NCI-H1105 treated with DMSO at 0.1 percent for 48 hours (cell line): ENCODE measurements around the gene SETDB1.
"Not testable (repeated sequence)": the region's sequence is repeated elsewhere in the genome, so short reads cannot be mapped to it uniquely, and the experiment has no call there.

ENCODE experiments used
- DNase-seq: peaks from one replicate; lab custom pipeline; 2025; lab: John Stamatoyannopoulos, UW

SETDB1 gene

DNA sequence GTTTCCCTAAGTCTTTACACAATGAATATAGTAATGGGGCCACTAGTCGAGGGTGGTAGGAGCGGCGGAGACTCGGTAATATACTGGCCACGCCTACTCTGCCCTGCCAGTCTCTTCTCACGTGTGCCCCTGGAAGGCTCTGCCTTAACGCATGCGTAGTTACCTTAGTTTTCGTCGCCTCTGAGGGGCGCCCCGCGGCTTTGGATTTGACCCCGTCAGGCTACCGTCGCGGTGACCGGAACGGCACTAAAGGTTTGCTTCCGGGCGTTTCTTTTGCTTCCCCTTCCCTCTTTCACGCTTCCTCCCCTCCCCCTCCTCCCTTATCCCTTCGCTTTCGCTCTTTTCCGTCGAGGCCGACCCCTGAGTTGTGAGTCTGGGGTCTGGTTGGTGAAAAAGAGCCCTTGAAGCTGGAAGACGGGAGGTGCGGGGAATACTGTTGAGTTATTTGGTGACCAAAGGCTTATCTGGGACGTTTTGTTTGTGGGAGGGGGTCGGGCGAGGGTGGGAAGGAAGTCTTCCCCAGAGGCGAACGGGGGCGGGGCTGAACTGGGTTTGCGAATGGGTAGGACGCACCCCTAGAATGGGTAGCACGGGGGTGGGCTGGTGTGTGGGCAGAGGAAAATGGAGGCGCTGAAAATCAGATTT is at the start of gene SETDB1:
SETDB1 (plus strand) TSS at position 267 of the 645 bp plus-strand sequence. CDS start 1,352 bp downstream, outside the sequence.
- DNase-seq = peak; percentile 99

DNA sequence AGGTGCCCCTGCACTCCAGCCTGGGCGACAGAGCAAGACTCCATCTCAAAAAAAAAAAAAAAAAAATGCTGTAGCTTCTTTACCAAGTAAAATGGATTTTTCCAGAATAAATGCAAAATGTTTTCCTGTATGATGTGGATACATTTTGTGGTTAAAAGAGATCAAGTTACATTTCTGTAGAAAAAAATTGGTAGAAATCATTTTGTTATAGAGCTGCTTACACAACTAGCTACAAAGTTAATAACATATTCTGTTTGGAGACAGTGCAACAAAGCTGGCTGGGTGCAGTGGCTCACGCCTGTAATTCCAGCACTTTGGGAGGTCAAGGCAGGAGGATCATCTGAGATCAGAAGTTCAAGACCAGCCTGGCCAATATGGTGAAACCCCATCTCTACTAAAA is 47.2 kb upstream of the SETDB1 start:
- not testable (repeated sequence) for DNase-seq

DNA sequence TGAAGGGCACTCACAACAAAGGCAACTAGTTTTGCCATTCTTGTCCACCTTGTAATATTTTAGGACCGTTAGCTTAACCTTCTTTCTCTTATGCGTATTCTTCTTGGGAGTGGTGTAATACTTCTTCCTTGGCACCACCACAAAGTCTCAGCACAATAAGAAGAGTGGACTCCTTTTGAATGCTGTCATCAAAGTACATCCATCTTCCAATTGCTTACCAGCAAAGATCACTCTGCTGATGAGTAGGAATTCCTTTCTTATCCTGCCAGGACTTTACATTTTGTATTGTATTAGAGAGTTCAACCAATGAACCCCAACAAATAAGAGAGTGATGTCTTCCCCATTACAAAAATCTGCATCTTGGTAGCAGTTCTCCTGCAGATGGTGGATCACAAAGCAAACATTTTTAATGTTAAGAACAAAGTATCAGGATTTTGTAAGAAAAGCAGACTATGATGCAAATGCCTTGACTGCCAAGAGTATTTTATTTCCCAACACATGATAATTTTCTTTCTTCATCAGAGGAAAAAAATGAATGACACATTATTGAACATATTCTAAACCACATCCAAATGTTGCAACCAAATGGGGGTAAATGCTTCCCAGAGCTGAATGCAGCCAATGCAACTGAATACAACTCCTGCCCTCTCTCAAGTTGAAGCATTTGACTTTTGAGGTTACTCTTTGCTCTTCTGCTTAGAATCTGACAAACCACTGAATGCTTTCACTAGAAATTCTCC is 44.7 kb upstream of the SETDB1 start:
- DNase-seq = no peak

DNA sequence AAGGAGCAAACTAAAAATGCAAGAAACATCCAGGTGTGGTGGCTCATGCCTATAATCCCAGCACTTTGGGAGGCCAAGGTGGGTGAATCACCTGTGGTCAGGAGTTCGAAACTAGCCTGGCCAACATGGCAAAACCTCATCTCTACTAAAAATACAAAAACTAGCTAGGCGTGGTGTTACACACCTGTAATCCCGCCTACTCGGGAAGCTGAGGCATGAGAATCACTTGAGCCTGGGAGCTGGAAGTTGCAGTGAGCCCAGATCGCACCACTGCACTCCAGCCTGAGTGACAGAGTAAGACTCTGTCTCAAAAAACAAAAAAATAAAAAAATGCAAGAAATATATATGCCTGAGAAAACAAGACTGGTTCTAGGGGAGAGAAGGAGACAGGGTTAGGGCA is 43.0 kb upstream of the SETDB1 start:
- DNase-seq = not testable (repeated sequence)

DNA sequence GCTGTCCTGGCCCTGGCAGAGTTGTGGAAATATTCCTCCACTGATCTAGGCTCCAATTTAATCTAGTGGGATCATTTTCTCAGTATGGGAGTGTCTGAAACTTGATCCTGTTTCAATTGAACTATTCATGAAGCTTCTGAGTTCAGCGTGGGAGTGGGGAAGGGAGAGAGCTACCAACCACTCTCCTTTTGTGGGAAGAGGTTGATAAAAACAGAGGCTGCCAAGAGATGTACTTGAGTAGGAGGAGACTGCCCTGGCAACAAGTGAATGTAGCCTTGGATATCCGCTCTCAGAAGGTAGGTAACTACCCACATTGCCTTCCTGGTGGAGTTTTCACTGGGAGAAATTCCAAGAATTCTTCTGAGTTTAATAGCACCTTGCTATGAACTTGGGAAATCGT is 39.1 kb upstream of the SETDB1 start, which contains the start of gene CTXND2:
CTXND2 (plus strand) TSS at position 119 of the 400 bp plus-strand sequence. CDS start 25,179 bp downstream, outside the sequence.
- no peak for DNase-seq

DNA sequence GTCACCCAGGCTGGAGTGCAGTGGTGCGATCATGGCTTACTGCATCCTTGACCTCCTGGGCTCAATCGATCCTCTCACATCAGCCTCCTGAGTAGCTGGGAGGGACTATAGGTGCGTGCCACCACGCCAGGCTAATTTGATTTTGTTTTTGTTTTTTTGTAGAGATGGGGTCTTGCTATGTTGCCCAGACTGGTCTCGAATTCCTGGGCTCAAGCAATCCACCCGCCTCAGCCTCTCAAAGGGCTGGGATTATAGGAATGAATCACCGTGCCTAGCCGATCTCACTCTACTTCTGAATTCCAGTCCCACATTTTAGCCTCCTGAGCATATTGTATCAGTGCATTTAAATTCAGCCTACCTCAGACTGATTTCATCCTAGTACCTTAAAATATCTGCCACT is 37.4 kb upstream of the SETDB1 start:
- no peak for DNase-seq

DNA sequence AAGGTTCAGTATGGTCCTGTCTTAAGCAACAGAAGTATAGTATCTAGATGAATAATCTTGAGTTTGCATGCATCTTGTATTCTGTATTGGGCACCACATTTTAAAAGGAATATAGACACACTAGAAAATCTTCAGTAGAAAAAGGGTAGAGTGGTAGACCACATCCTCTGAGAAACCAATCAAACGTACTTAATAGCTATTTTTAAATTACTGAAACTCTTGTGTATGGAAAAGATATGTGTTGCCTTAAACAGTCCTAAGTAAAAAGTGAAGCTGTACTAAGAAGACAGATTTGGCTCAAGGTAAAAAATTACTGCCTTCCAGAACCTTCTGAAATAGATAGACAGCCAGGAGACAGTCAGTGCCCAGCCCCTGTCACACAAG is 36.1 kb upstream of the SETDB1 start:
- DNase-seq = no peak

DNA sequence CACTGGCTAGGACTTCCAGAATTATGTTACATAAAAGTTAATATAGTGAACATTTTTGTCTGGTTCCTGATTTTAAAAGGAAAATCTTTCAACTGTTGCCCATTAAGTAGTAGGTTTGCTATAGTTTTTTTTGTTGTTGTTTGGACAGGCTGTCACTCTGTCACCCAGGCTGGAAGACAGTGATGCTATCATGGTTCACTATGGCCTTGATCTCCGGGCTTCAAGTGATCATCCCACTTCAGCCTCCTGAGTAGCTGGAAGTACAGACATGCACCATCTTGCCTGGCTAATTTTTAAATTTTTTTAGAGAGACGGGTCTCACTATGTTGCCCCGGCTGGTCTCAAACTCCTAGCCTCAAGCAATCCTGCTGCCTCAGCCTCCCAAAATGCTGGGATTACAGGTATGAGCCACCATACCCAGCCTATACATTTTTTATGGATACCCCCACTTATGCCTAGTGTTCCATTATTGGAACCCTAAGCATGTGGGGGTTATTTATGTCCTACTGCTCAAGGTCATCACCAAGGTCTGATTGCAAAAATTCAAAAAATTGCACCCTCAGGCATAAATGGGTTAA is 32.7 kb upstream of the SETDB1 start:
- no peak for DNase-seq

DNA sequence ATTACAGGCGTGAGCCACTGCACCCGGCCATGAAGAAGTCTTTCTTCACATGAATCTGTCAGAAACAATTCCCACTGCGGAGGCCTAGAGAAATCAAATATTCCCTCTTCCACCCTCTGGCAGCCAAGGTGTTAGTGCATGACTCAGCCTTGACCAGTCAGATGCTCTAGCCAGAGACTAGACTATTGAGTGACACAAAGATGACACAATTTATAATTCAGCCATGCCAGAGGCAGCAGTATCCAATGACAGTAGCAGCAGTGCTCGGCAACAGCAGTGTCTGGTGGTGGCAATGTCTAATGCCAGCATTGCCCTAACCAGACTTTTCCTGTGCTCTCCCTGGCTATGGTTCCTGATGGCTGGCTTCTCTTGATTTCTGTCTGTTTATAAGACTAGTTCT is 30.5 kb upstream of the SETDB1 start:
- DNase-seq = no peak

DNA sequence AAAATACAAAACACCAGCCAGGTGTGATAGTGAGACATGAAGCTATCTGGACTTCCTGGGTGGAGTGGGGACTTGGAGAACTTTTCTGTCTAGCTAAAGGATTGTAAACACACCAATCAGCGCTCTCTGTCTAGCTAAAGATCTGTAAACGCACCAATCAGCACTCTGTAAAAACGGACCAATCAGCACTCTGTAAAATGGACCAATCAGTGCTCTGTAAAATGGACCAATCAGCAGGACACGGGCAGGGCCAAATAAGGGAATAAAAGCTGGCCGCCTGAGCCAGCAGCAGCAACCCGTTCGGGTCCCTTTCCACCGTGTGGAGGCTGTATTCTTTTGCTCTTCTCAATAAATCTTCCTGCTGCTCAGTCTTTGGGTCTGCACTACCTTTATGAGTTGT is 26.4 kb upstream of the SETDB1 start:
- not testable (repeated sequence) for DNase-seq

DNA sequence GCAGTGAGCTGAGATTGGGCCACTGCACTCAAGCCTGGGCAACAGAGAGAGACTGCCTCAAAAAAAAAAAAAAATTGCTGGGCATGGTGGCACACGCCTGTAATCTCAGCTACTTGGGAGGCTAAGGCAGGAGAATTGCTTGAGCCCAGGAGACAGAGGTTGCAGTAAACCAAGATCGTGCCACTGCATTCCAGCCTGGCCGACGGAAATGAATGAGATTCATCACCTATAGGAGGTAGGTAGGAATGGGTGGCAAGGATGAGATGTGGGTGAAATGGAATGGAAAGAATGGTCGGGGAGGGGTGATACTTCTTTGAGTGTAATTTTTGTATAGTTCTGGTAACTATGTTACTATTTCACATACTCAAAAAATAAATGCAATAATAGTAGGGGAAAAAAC is 23.8 kb upstream of the SETDB1 start:
- DNase-seq = no peak

DNA sequence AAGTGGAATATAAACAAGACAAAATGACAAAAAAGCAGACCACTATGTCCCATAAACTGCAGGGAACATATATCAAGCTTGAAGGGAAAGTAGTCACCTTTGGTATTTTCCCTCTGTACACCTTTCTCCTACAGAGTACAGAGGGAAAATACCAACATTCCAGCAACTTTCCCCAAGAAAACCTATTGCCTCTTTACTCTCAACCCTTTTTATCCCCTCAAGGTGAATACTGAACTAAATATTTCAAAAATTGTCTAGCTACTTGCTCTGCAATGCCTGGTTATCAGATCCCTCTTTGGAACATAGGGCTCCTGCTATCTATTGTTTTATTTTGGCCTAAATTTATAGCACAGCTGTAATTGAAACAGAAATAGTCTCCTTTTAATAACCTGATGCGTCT is 23.4 kb upstream of the SETDB1 start:
- no peak for DNase-seq

DNA sequence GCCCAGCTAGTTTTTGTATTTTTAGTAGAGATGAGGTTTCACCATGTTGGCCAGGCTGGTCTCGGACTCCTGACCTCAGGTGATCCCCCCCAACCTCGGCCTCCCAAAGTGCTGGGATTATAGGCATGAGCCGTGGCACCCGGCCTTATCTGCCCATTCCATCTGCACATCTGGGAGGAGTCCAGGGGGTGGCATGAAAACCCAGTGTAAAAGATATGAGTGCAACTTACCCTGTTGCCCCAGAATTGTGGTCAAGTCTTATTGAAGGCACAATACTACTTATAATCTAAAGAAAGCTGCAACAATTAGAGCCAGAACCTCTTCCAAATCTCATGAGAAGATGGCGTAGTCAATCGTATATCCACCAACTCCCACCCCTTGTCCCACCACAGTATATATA is 20.9 kb upstream of the SETDB1 start:
- no peak for DNase-seq

DNA sequence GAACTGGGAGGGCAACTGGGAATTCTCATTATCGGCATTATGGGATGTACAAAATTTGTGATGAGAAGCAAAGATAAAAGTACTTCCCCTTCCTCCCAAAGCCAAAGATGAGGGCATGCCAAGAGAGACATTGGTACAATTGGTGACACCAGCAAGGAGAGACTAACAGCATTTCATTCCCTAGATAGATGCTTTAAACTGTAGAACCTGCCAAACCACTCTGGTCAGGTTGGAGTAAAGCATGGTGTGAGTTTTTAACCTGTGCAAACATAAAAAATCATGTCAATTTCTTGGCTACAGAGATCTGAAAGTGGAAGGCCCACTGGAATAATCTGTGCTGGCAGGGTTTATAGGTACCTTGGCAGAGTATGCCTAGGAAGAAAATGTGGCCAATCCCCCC is 19.8 kb upstream of the SETDB1 start:
- no peak for DNase-seq

DNA sequence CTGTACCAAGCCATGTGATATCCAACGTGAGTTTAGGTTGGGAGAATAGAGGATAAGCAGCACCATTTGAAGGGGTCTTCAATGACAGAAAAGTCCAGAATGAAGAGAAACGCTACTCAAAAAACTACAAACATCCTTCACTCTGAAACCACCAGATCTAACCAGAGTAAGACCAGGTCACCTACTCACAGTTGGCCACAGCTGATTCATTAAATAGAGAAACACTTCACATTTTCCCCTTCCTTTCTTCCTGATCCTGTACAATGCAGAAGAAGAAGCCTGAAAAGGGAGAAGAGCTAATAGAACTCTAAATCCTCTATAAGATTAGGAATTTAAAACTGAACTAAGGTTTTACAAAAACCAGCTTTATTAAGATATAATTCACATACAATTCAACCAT is 19.4 kb upstream of the SETDB1 start:
- DNase-seq = no peak

DNA sequence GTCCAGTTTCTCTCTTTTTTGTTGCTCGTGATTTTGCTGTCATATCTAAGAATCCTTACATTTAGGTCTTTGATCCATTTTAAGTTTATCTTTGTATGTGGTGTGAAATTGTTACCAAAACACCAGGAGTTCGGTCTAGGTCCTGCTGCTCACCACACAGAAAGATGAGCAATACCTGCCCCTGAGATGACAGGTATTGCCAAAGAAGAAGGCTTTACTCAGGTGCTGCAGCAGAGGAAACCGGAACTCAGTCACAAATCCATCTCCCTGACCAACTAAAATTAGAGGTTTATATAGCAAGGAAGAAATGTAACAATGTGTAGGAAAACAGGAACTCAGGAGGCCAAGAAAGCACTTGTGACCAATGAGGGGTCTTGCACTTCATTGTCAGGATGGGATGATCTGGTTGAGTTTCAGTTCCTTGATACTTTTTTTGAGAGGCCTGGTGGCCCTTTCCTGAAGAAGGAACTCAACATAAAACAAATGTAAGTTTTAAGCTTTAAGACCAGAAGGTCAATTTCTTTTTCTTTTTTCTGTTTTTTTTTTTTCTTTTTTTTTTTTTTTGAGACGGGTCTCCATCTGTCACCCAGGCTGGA is 16.5 kb upstream of the SETDB1 start:
- no peak for DNase-seq

DNA sequence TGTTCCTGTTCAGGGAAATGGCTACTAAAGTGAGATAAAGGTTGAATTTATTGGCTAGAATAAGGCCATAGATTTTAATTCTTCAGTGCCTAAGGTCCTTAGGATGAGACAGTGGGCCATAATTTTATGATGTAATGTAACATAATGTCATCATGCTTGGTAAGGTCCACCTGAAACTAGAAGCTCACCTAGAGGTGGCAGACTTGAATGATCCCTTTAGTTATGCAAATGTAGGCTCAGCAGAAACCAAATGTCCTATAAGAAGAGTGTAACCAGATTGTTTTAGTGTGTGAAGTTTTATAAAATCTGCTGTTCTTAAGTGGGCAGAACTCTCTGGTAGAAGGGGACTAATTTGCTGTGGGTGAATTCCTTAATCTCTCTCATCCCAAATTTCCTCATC is 13.5 kb upstream of the SETDB1 start:
- DNase-seq = no peak

DNA sequence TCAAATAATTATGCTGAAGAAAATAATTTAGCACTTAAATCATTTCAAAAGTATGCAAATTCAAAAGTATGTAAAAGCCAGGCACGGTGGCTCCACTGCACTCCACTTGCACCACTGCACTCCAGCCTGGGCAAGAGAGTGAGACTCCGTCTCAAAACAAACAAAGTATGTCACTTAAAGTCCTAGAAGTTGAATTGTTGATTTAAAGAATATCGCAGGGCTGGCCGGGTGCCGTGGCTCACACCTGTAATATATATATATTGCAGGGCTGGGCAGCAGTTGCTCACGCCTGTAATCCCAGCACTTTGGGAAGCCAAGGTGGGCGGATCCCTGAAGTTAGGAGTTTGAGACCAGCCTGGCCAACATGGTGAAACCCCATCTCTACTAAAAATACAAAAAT is 8.8 kb upstream of the SETDB1 start:
- no peak for DNase-seq

DNA sequence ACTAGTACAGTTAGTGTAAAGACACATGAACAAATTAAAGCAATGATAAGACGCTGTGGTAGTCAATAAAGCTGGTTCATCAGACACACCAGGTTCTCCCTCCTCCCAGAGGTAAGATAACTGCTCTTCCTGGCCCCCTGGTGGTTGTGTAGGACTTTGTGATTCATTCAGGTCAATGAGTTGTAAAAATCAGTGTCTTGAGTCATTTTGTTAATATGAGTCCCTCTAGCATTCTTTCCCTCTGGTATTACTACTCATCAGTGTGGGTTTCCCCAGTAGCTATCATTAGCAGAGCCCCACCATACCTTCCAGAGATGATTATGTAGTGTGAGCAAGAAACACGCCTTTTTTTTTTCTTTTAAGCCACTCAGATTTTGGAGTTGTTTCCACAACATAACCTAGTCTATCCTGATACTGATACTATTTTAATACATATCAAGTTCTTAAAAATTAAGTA is 3.6 kb upstream of the SETDB1 start:
- peak; percentile 78 for DNase-seq

DNA sequence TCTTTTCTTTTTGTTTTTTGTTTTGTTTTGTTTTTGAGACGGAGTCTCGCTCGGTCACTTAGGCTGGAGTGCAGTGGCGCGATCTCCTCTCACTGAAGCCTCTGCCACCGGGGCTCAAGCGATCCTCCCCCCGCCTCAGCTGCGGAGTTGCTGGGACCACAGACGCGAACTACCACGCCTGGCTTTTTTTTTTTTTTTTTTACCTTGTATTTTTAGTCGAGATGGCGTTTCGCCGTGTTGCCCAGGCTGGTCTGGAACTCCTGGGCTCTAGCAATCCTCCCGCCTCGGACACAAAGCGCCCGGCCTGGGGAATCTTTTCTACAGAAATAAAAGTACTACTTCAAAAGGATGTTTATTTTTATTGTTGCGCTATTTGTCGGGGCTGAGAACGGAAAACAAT is 1.1 kb upstream of the SETDB1 start:
- DNase-seq = no peak

DNA sequence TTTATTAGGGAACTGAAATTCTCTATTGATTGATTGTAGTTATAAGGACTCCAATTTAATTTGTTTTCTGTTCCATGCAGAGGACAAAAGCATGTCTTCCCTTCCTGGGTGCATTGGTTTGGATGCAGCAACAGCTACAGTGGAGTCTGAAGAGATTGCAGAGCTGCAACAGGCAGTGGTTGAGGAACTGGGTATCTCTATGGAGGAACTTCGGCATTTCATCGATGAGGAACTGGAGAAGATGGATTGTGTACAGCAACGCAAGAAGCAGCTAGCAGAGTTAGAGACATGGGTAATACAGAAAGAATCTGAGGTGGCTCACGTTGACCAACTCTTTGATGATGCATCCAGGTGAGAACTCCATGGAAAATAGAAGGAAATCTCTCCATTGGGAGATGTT is 1.5 kb downstream of the SETDB1 start:
- DNase-seq = no peak

DNA sequence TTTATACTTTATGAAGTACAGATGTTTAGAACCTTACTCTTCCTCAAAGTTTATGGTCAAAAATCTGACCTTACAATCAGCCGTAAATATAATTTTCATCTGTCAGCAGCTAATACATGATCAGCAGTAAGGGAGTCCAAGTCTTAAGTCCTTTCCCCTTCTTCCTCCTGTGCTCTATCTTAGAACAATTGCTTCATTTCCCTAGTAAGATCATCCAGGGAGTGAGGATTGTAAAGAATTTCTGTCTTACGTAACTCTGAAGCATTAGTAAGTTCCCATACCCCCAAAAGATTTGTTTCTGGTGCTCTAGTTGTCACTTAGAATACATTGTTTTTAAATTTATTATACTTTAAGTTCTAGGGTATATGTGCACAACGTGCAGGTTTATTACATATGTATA is 2.1 kb downstream of the SETDB1 start:
- DNase-seq = no peak

DNA sequence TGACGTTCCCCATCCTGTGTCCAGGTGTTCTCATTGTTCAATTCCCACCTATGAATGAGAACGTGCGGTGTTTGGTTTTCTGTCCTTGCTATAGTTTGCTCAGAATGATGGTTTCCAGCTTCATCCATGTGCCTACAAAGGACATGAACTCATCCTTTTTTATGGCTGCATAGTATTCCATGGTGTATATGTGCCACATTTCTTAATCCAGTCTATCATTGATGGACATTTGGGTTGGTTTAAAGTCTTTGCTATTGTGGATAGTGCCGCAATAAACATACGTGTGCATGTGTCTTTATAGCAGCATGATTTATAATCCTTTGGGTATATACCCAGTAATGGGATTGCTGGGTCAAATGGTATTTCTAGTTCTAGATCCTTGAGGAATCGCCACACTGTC is 2.6 kb downstream of the SETDB1 start:
- not testable (repeated sequence) for DNase-seq
